Muscle of back (tissue), 11 donors: ENCODE measurements around the gene ADGRL3. TPM values are rescaled to one million over a fixed set of nuclear protein-coding genes. Genes with fewer than 3 reads are reported as not detected.
"Not testable (repeated sequence)": the region's sequence is repeated elsewhere in the genome, so short reads cannot be mapped to it uniquely, and the experiment has no call there.

Experiments used
- DNase-seq, 3 donors: peaks; one replicate each; pipeline versions ENCODE4 v3.0.0 to v3.0.0-alpha.2; 2013
- polyA plus RNA-seq, 10 donors: library from polyadenylated mRNA; unstranded; fragments of 120-200 nt; gene quantifications; one replicate each; pipeline ENCODE4 v1.2.1, GENCODE V29; 2013; ENCODE audit not compliant: insufficient read length in 10 of 10

The ADGRL3 gene
- polyA plus RNA-seq, 10 donors = 20.7 to 27.5 (median 23.7) TPM

DNA sequence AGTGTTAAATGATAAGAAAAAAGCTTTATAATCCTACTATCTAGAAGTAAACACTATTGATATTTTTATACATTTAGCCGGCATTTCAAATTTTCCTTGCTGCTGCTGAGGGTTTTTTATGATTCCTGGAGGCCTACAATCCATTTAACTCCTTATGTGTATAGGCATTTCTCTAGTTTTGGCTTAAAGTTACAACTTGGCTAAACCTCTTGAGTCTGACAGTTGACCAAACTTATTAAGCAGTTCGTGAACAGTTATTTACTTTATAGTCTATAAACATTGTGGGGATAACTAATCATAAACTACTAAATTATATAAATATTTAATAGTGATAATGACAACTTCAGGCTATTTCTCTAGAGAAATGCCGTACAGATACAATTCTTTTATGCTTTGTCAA lies 141.9 kb downstream of the ADGRL3 start:
- DNase-seq = no peak

DNA sequence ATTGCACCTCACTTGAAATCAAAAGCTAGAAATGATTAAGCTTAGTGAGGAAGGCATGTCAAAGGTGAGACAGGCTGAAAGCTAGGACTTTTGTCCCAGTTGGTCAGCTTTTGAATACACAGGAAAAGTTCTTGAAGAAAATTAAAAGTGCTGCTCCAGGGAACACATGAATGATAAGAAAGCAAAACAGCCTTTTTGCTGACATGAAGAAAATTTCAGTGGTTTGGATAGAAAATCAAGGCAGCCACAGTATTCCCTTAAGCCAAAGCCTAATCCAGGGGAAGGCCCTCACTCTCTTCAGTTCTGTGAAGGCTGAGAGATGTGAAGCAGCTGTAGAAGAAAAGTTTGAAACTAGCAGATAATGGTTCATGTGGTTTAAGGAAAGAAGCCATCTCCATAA lies 150.8 kb downstream of the ADGRL3 start:
- DNase-seq = no peak

GRCh38 chr4:61356696-61357095 lies 156.6 kb downstream of the ADGRL3 start:
- DNase-seq = no peak

DNA sequence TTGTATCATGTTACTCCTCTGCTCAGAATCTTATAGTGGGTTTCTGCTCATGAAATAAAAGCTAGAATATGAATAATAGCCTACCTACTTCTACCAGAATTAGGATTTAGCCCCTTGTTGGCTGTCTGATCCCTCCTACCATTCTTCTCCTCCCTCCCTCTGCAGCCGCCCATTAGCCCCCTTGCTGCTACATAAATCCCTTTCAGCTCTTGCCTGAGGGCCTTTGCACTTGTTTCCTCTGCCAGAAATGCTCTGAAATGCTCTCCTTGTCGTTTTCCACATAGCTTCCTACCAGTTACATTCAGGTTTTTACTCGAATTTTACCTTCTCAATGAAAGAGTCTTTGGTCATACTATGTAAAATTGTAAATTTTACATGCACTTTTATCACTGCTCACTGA lies 159.2 kb downstream of the ADGRL3 start:
- no peak for DNase-seq

GRCh38 chr4:61372817-61373216 lies 172.7 kb downstream of the ADGRL3 start:
- not testable (repeated sequence) for DNase-seq

DNA sequence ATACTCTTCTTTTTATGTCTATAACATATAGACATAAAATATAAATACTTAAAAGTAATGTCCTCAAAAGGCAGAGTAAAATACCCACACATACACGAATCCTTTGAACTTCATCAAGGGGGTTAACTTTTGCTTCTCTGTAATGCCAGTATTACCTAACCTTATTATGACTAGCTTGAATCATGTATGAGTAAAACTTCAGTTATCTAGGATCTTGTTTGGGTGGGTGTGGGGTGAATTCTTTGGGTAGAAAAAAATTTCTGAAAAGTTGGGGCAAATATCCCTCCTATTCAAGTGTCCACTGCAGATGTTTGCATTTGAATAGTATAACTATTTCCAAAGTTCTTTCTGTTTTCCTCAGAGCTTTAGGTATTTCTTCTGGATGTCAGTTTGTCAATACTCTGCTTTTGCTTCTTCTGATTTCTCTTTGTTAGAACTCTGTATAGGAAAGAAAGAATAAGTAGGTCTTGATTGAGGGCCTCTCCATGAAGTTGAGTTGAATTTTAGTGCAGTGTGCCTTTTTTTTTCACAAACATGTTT lies 173.8 kb downstream of the ADGRL3 start:
- DNase-seq = peak in 1 of 3 donors; percentile 8

- peak; percentile 45 to 66 (median 49) for DNase-seq
Observed at GRCh38 chr4:61374447-61374891, 174.3 kb downstream of the ADGRL3 start.

DNA sequence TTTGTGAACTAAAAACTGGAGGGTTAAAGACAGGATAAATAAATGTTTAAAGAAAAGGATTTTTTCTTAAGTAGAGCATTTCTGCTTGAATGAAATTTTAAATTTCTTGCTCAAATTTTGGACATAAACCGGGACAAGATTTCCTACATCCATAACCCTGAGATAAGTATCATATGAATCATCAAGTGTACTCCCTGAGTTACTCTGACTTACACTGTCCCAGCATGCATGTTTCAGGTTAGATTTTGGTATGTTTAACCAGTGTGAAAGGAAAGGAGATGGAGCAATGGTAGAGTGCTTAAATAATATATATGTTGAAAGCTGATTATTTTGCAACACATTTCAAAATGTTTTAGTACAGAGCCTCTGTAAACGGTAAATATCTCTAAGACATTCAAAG lies 175.2 kb downstream of the ADGRL3 start:
- DNase-seq = peak in 1 of 3 donors; percentile 24

GRCh38 chr4:61376301-61376700 lies 176.2 kb downstream of the ADGRL3 start:
- DNase-seq = no peak

- DNase-seq = no peak
Observed at GRCh38 chr4:61379406-61379805, 179.3 kb downstream of the ADGRL3 start.

DNA sequence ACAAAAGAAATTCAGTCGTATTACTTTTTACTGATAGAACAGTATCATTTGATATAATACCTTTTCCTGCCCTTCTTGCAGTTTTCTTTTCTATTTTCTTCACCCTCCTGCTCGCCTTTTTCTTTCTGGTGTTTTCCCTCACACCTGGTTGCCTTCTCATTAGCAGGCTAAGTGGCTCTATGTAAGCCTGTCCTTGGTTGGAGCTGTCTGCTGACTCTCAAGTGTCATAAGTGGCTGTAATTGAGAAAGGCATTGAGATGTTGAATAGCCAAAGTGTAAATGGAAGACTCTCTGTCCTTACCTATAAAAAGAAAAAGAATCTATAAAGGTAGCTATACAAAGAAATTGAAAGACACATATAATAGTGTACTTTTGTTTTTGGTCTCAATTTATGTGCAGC lies 180.7 kb downstream of the ADGRL3 start:
- no peak for DNase-seq

GRCh38 chr4:61385256-61385655 lies 185.1 kb downstream of the ADGRL3 start:
- DNase-seq = peak in 1 of 3 donors; percentile 58

- not testable (repeated sequence) for DNase-seq
Observed at GRCh38 chr4:61387372-61387771, 187.2 kb downstream of the ADGRL3 start.

DNA sequence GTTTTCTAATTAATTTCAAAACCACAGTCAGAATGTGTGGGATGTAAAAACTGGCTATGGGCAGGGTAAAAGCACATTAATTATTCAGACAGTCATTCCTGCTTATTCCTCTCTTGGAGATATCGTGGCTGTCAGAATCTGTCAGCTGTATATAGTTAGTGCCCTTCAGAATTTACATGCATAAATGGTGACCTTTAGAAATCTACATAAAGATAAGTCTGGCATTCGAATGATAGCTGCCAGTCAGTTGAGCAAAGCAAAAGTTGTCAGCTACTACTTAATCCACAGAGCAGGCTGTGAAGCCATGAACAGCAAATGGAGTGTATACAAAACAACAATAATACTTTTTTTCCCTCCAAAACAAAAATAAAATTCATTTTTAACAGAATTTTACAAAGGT lies 189.5 kb downstream of the ADGRL3 start:
- no peak for DNase-seq

GRCh38 chr4:61395754-61396153 lies 195.6 kb downstream of the ADGRL3 start:
- no peak for DNase-seq

DNA sequence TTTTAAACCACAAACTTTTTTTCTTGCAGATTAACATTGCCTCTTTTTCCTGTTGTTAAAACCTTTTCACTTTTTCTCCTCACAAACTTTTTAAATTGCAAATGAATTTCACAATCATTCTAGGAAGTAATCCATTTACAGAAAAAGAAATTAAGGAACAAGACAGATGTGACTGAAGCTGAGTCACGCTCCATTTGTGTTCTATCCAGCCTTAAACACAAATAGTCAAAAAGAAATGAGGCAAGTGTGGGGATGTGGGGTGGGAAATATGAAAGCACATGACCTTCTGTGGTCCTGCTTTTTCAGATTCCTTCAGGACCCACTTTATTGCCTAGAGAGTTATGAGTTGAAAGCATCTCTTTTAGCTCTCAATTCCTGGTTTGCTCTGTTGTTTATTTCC lies 197.0 kb downstream of the ADGRL3 start:
- DNase-seq = peak in 1 of 3 donors; percentile 23

- no peak for DNase-seq
Observed at GRCh38 chr4:61400439-61401038, 200.4 kb downstream of the ADGRL3 start.

DNA sequence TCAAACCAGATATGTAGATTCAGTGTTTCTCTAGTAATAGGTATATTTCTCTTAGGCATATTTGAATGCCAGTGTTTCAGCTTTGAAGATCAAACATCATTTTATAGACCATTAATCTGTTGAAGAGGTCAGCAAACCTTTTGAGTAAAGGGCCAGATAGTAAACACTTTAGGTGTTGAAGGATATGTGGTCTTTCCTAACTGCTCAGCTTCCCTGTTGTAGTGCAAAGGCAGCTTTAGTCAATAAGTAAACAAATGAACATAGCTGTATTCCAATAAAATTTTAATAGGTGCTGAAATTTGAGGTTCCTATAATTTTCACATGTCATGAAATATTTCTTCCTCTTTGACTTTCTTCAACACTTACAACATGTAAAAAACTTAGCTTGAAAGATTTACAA lies 201.6 kb downstream of the ADGRL3 start:
- DNase-seq = no peak

DNA sequence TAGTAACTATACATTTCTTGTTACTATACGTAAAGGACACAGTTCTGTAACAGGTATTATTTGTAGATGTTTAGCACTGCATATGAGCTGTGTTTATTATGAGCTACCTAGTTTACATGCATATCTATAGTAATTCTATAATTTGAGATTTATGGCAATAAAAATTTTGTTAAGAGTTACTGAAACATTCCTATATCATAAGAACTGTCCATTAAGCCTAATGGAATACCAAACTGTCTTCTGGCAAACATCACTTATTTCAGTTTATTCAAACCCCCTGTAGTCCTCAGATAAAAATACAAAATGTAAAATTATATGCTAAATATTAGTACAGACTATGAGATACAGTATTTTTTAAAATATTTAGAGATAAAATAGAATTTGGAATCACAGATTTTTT lies 205.2 kb downstream of the ADGRL3 start:
- DNase-seq = no peak

- DNase-seq = peak in 1 of 3 donors; percentile 23
Observed at GRCh38 chr4:61406677-61407076, 206.6 kb downstream of the ADGRL3 start.

DNA sequence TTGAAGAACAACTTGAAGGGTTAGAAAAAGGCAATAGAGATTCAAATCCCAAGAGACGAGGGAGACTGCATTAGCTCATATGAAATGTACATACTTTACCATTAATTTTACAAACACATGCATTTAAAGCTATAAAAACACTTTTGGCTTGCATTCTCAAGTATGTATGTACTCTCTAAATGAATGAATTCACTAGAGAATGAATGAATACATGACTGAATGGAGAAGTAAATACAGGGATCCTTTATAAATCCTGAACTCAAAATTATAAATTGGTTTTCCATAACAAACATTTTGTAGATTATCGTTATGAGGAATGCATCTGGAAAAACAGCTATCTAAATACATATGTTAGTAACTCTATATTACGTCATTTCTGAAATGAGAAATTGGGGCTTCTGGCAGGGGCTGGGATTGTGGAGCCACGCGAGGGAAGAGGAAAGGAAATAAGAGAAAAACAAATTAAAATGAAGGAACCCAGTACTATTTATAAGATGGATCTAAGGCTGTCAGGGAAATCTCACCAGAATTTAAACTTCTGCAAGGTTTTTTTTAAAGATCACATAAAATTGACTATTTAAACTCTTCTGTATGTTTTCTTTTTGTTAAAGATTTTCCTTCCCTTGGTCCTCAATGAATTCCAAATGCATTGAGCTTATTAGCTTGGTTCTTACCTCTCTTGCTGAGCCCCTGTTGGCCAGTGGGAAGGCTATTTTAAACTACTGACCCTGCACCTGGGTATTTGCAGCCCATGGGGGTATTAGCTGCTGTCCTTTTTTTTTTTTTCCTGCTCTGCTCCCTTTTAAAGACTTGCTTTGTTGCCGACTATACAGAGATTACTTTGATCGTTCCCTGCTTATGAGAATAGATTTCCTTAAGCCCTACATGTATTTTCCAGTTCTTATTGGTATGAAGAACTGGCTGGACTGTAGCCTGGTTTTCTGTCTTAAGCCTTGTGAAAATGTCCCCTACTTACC lies 207.8 kb downstream of the ADGRL3 start:
- DNase-seq = peak; percentile 22 to 86 (median 59)

- DNase-seq = no peak
Observed at GRCh38 chr4:61408861-61409260, 208.7 kb downstream of the ADGRL3 start.

- DNase-seq = no peak
Observed at GRCh38 chr4:61411241-61411640, 211.1 kb downstream of the ADGRL3 start.
